Spinal cord (tissue), 10 donors: ENCODE results near the gene SOX12. TPM values are rescaled to one million over a fixed set of nuclear protein-coding genes. Genes with fewer than 3 reads are reported as not detected.

ENCODE experiments used
- DNase-seq, 6 donors: peaks; one replicate each; pipeline versions ENCODE4 v3.0.0 to v3.0.0-alpha.2; 2013 to 2015; ENCODE audit warnings: low spot score in 6 of 6, low read depth in 4 of 6
- H3K27ac ChIP-seq: one replicate; pipeline ENCODE4 v1.5.1; 2013; ENCODE audit warnings: low read depth, low read length, control low read depth
- H3K27me3 ChIP-seq: one replicate; pipeline ENCODE4 v1.6.1; 2013; ENCODE audit warnings: low read length; ENCODE audit not compliant: control insufficient read depth, insufficient read depth
- H3K36me3 ChIP-seq: one replicate; pipeline ENCODE4 v1.6.1; 2013; ENCODE audit warnings: low read length; ENCODE audit not compliant: control insufficient read depth, insufficient read depth
- H3K4me1 ChIP-seq: one replicate; pipeline ENCODE4 v1.6.1; 2013; ENCODE audit warnings: low read length; ENCODE audit not compliant: control insufficient read depth, insufficient read depth
- H3K4me3 ChIP-seq: one replicate; pipeline ENCODE4 v1.5.1; 2013; ENCODE audit warnings: low read depth, low read length, control low read depth
- H3K9me3 ChIP-seq: one replicate; pipeline ENCODE4 v1.6.1; 2013; ENCODE audit warnings: low read length; ENCODE audit not compliant: control insufficient read depth, insufficient read depth
- WGBS: methylation state at CpG from one replicate; pipeline ENCODE4 v1.1.5; 2013; ENCODE audit warnings: missing lambda C conversion rate; ENCODE audit not compliant: insufficient coverage; 5-methylcytosine and 5-hydroxymethylcytosine counted together
- polyA plus RNA-seq, 2 donors: library from polyadenylated mRNA; unstranded; fragments of 120-200 nt; gene quantifications; one replicate each; pipeline ENCODE4 v1.2.1, GENCODE V29; 2013; ENCODE audit not compliant: insufficient read length in 2 of 2
- total RNA-seq, 2 donors: library from RNA; depleted of rRNA in 1 of 2; stranded (reverse); fragments of 120-200 nt in 1 of 2; fragments of >200 nt in 1 of 2; gene quantifications; one replicate each; pipeline versions ENCODE4 v1.2.3 to v1.2.4, GENCODE V29; 2013 to 2014
- donor health status: healthy.

SOX12 gene
- total and polyA plus RNA-seq, 4 donors: 4.3 to 59.9 (median 35.3) TPM

- H3K36me3 ChIP-seq: peaks cover 2% of the 10 kb centered on the region
- DNase-seq: no peak
- no peaks in the 10 kb centered on the region for H3K27me3 ChIP-seq
- WGBS: no CpG with 5 or more reads among the region's 4 CpGs
- H3K27ac ChIP-seq: no peak overlapping the region
- H3K4me1 ChIP-seq: peaks cover 11% of the 10 kb centered on the region
- H3K4me3 ChIP-seq: no peak overlapping the region
- no peaks in the 10 kb centered on the region for H3K9me3 ChIP-seq
Observed at GRCh38 chr20:358891-359555, 33.7 kb downstream of the SOX12 start.

- H3K4me1 ChIP-seq: peaks cover 3% of the 10 kb centered on the region
- H3K27me3 ChIP-seq: no peaks in the 10 kb centered on the region
- 34% methylated on average over 3 of the region's 8 CpGs for WGBS
- H3K27ac ChIP-seq: no peak overlapping the region
- H3K4me3 ChIP-seq: no peak overlapping the region
- H3K9me3 ChIP-seq: no peaks in the 10 kb centered on the region
- H3K36me3 ChIP-seq: no peaks in the 10 kb centered on the region
- DNase-seq: no peak
Observed at GRCh38 chr20:361561-361960, 36.2 kb downstream of the SOX12 start.

GRCh38 chr20:362271-363254 is 37.2 kb downstream of the SOX12 start:
- 75% methylated on average over 12 of the region's 13 CpGs for WGBS
- H3K36me3 ChIP-seq: no peaks in the 10 kb centered on the region
- H3K9me3 ChIP-seq: no peaks in the 10 kb centered on the region
- peak in 3 of 6 donors; percentile 5 to 78 (median 51) for DNase-seq
- H3K4me3 ChIP-seq: no peak overlapping the region
- peaks cover 3% of the 10 kb centered on the region for H3K4me1 ChIP-seq
- H3K27ac ChIP-seq: no peak overlapping the region
- H3K27me3 ChIP-seq: no peaks in the 10 kb centered on the region

- Histone ChIP-seq H3K27me3 (no peaks in the 10 kb centered on the region), H3K4me3 (no peak overlapping the region), H3K27ac (no peak overlapping the region), H3K36me3 (no peaks in the 10 kb centered on the region), H3K4me1 (peaks cover 3% of the 10 kb centered on the region), H3K9me3 (no peaks in the 10 kb centered on the region)
- 90% methylated on average over 11 of the region's 13 CpGs for WGBS
- no peak for DNase-seq
Observed at GRCh38 chr20:363319-364078, 38.1 kb downstream of the SOX12 start.

GRCh38 chr20:364905-365794 is 39.8 kb downstream of the SOX12 start:
- peaks cover 3% of the 10 kb centered on the region for H3K4me1 ChIP-seq
- no peak overlapping the region for H3K4me3 ChIP-seq
- no peaks in the 10 kb centered on the region for H3K9me3 ChIP-seq
- DNase-seq: no peak
- H3K36me3 ChIP-seq: no peaks in the 10 kb centered on the region
- 90% methylated on average over 4 of the region's 9 CpGs for WGBS
- no peaks in the 10 kb centered on the region for H3K27me3 ChIP-seq
- H3K27ac ChIP-seq: no peak overlapping the region

GRCh38 chr20:366041-366718 is 40.8 kb downstream of the SOX12 start:
- 95% methylated on average over 4 of the region's 7 CpGs for WGBS
- H3K27ac ChIP-seq: no peak overlapping the region
- H3K27me3 ChIP-seq: no peaks in the 10 kb centered on the region
- H3K36me3 ChIP-seq: no peaks in the 10 kb centered on the region
- DNase-seq: no peak
- no peaks in the 10 kb centered on the region for H3K9me3 ChIP-seq
- peaks cover 3% of the 10 kb centered on the region for H3K4me1 ChIP-seq
- no peak overlapping the region for H3K4me3 ChIP-seq

- H3K27ac ChIP-seq: no peak overlapping the region
- no peaks in the 10 kb centered on the region for H3K36me3 ChIP-seq
- H3K4me1 ChIP-seq: peaks cover 5% of the 10 kb centered on the region
- DNase-seq: no peak
- H3K4me3 ChIP-seq: no peak overlapping the region
- no peaks in the 10 kb centered on the region for H3K9me3 ChIP-seq
- WGBS: 85% methylated on average over 7 of the region's 13 CpGs
- no peaks in the 10 kb centered on the region for H3K27me3 ChIP-seq
Observed at GRCh38 chr20:366719-367485, 41.5 kb downstream of the SOX12 start.

- Histone ChIP-seq H3K27ac (no peak overlapping the region), H3K9me3 (no peaks in the 10 kb centered on the region)
Observed at GRCh38 chr20:367486-367887, 42.1 kb downstream of the SOX12 start.

More at GRCh38 chr20:367486-367887, 42.1 kb downstream of the SOX12 start:
- DNase-seq: no peak
- Histone ChIP-seq H3K36me3 (no peaks in the 10 kb centered on the region), H3K4me1 (peaks cover 4% of the 10 kb centered on the region), H3K27me3 (no peaks in the 10 kb centered on the region), H3K4me3 (no peak overlapping the region)
- WGBS: 81% methylated on average over 2 of the region's 8 CpGs
